Naive thymus-derived CD4-positive, alpha-beta T cell (primary cell): ENCODE results near the gene TCF7L1. TPM values are rescaled to one million over a fixed set of nuclear protein-coding genes. Genes with fewer than 3 reads are reported as not detected.

Experiments
- ATAC-seq: fragments of 150-1000 bp; cut with Tn5 transposase; 2 replicates; pipeline ENCODE4 v1.10.0; 2021; ENCODE audit warnings: mild to moderate bottlenecking, moderate library complexity
- CTCF ChIA-PET: fragments of 350-600 bp; sonication (Branson Sonifier 250); formaldehyde crosslinking; loops from one replicate; lab custom pipeline; 2021; ENCODE audit warnings: antibody characterized with exemption; lab: Charles Lee
- POLR2A ChIA-PET: fragments of 350-600 bp; sonication (Branson Sonifier 250); formaldehyde crosslinking; loops from one replicate; lab custom pipeline; 2021; ENCODE audit warnings: antibody characterized with exemption, inconsistent platforms; lab: Charles Lee
- DNase-seq, 9 donors: peaks; one replicate each; pipeline versions ENCODE4 v3.0.0 to v3.0.0-alpha.2; 2020 to 2022; ENCODE audit warnings: mixed read lengths in 1 of 9
- H3K27ac ChIP-seq: one replicate; pipeline ENCODE4 v1.7.0; 2013; ENCODE audit warnings: mild to moderate bottlenecking, low read depth, low read length, moderate library complexity
- H3K27me3 ChIP-seq, 2 donors: one replicate each; pipeline ENCODE4 v1.7.0; 2013; ENCODE audit warnings: low read length in 2 of 2, mild to moderate bottlenecking in 2 of 2, moderate library complexity in 2 of 2; ENCODE audit not compliant: control insufficient read depth in 2 of 2, insufficient read depth in 2 of 2
- H3K36me3 ChIP-seq, 3 experiments: 1 replicate in 2 of 3; 2 replicates in 1 of 3; pipeline ENCODE4 v1.7.0; 2013; ENCODE audit warnings: low read length in 3 of 3, mild to moderate bottlenecking in 3 of 3, moderate library complexity in 1 of 3; ENCODE audit not compliant: insufficient read depth in 3 of 3, control insufficient read depth in 2 of 3
- H3K4me1 ChIP-seq, 2 donors: one replicate each; pipeline ENCODE4 v1.7.0; 2013; ENCODE audit warnings: low read length in 2 of 2, mild to moderate bottlenecking in 2 of 2, moderate library complexity in 1 of 2; ENCODE audit not compliant: control insufficient read depth in 2 of 2, insufficient read depth in 2 of 2
- H3K4me3 ChIP-seq: 2 replicates; pipeline ENCODE4 v1.7.0; 2013; ENCODE audit warnings: mild to moderate bottlenecking, low read length
- H3K9me3 ChIP-seq, 3 experiments: 1 replicate in 2 of 3; 2 replicates in 1 of 3; pipeline ENCODE4 v1.7.0; 2013; ENCODE audit warnings: low read length in 3 of 3; ENCODE audit not compliant: control insufficient read depth in 2 of 3
- H3K27ac Mint-ChIP-seq, 9 donors: one replicate each; pipeline ENCODE4 v1.8.0; 2020 to 2022; ENCODE audit warnings: mixed read lengths in 9 of 9, mild to moderate bottlenecking in 8 of 9, moderate library complexity in 5 of 9, inconsistent platforms in 2 of 9
- H3K27me3 Mint-ChIP-seq, 5 donors: one replicate each; pipeline ENCODE4 v1.8.0; 2021 to 2022; ENCODE audit warnings: mixed read lengths in 5 of 5, mild to moderate bottlenecking in 1 of 5
- H3K36me3 Mint-ChIP-seq, 5 donors: one replicate each; pipeline ENCODE4 v1.8.0; 2020 to 2022; ENCODE audit warnings: mixed read lengths in 5 of 5, mild to moderate bottlenecking in 3 of 5, inconsistent platforms in 1 of 5
- H3K4me1 Mint-ChIP-seq, 7 donors: one replicate each; pipeline ENCODE4 v1.8.0; 2020 to 2022; ENCODE audit warnings: mixed read lengths in 7 of 7, mild to moderate bottlenecking in 3 of 7, inconsistent platforms in 1 of 7
- H3K4me3 Mint-ChIP-seq, 10 donors: one replicate each; pipeline ENCODE4 v1.8.0; 2020 to 2022; ENCODE audit warnings: mild to moderate bottlenecking in 10 of 10, mixed read lengths in 10 of 10, moderate library complexity in 6 of 10, inconsistent platforms in 2 of 10
- H3K9me3 Mint-ChIP-seq, 11 donors: one replicate each; pipeline ENCODE4 v1.8.0; 2020 to 2022; ENCODE audit warnings: mixed read lengths in 11 of 11, mild to moderate bottlenecking in 4 of 11, inconsistent platforms in 1 of 11, moderate library complexity in 1 of 11
- intact Hi-C, 2 donors: fragments of 100-400 bp; cut with micrococcal nuclease; formaldehyde crosslinking; loops; one replicate each; pipeline ENCODE4 v1.15.1; 2023
- polyA plus RNA-seq, 2 donors: library from polyadenylated mRNA; unstranded; fragments of 300-500 nt; fragmentation: Illumina TruSeq; gene quantifications; one replicate each; pipeline ENCODE4 v1.2.3, GENCODE V29; 2021
- total RNA-seq, 6 experiments: library from RNA in 5 of 6; stranded (reverse) in 5 of 6; gene quantifications; 1 replicate in 5 of 6; 2 replicates in 1 of 6; pipeline ENCODE4 v1.2.3 and lab custom pipeline; 2021 to 2026

TCF7L1 gene
- total and polyA plus RNA-seq, 7 experiments from 2014 or later: 0.08 to 0.16 TPM; not detected in 5

DNA sequence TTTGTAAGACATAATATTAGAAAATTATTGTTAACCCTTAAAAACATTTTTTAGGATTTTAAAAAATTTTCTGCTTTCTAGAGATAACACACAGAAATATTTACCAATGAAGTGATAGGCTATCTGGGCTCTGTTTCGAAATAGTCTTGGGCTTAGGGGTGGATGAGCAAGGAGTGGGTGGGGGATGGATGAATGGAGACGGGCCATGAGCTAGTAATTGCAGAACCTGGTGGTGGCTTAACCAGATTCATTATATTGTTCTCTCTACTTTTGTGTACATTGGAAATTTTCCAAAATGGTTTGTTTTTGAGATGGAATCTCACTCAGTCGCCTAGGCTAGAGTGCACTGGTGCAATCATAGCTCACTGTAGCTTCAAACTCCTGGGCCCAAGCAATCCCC is 89.6 kb downstream of the TCF7L1 start:
- no peak overlapping the region for H3K4me3 Mint-ChIP-seq
- DNase-seq (no peak), ATAC-seq (no peak)
- Histone ChIP-seq H3K4me1 (no peaks in the 10 kb centered on the region), H3K36me3 (no peaks in the 10 kb centered on the region), H3K9me3 (no peaks in the 10 kb centered on the region), H3K4me3 (no peak overlapping the region), H3K27me3 (no peaks in the 10 kb centered on the region), H3K27ac (no peak overlapping the region)
- intact Hi-C loops: no loop called here
- POLR2A ChIA-PET: no interaction called here
- H3K27ac Mint-ChIP-seq: no peak overlapping the region
- peaks cover 12 to 38% (median 20%) of the 10 kb centered on the region in 5 donors for H3K27me3 Mint-ChIP-seq
- CTCF ChIA-PET: no interaction called here
- H3K4me1 Mint-ChIP-seq: no peaks in the 10 kb centered on the region
- peaks cover 0 to 4% (median 0%) of the 10 kb centered on the region in 11 donors for H3K9me3 Mint-ChIP-seq
- H3K36me3 Mint-ChIP-seq: no peaks in the 10 kb centered on the region

- Mint-ChIP-seq H3K9me3 (peaks cover 0 to 2% (median 0%) of the 10 kb centered on the region in 11 donors), H3K27me3 (peaks cover 16 to 34% (median 25%) of the 10 kb centered on the region in 5 donors), H3K4me3 (no peak overlapping the region), H3K27ac (no peak overlapping the region), H3K36me3 (no peaks in the 10 kb centered on the region), H3K4me1 (no peaks in the 10 kb centered on the region)
- ATAC-seq (no peak), DNase-seq (no peak)
- H3K4me3 ChIP-seq: no peak overlapping the region
- H3K27ac ChIP-seq: no peak overlapping the region
- CTCF ChIA-PET: no interaction called here
- H3K27me3 ChIP-seq: no peaks in the 10 kb centered on the region
- intact Hi-C loops: no loop called here
- no peaks in the 10 kb centered on the region for H3K4me1 ChIP-seq
- POLR2A ChIA-PET: no interaction called here
- no peaks in the 10 kb centered on the region for H3K9me3 ChIP-seq
- no peaks in the 10 kb centered on the region for H3K36me3 ChIP-seq
Observed at GRCh38 chr2:85226783-85227182, 93.6 kb downstream of the TCF7L1 start.

GRCh38 chr2:85230679-85231467 is 97.7 kb downstream of the TCF7L1 start:
- ChIA-PET CTCF (no interaction called here), POLR2A (no interaction called here)
- DNase-seq (no peak), ATAC-seq (no peak)
- H3K36me3 Mint-ChIP-seq: no peaks in the 10 kb centered on the region
- intact Hi-C loops: no loop called here
- H3K4me3 ChIP-seq: no peak overlapping the region
- H3K4me1 ChIP-seq: no peaks in the 10 kb centered on the region
- no peaks in the 10 kb centered on the region for H3K9me3 Mint-ChIP-seq
- no peak overlapping the region for H3K27ac Mint-ChIP-seq
- H3K9me3 ChIP-seq: no peaks in the 10 kb centered on the region
- H3K36me3 ChIP-seq: no peaks in the 10 kb centered on the region
- no peaks in the 10 kb centered on the region for H3K27me3 ChIP-seq
- H3K4me3 Mint-ChIP-seq: no peak overlapping the region
- peaks cover 12 to 33% (median 19%) of the 10 kb centered on the region in 5 donors for H3K27me3 Mint-ChIP-seq
- no peak overlapping the region for H3K27ac ChIP-seq
- H3K4me1 Mint-ChIP-seq: no peaks in the 10 kb centered on the region

DNA sequence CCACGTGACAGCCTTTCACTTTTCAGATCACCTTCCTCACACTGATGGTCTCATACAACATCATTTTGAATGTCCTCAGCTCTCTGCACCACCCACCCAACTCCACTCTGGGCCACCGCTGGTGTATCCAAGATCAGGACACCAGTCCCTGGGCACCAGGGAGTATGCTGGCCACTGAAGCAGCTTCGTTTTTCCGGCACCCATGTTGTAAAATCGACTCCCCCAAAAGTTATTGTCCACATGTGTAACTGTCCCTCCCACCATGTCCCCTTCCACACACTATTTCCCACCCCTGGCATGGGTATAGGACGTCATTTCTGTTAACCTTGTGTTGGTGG is 98.2 kb downstream of the TCF7L1 start:
- ChIA-PET CTCF (no interaction called here), POLR2A (interaction anchor here (0.5 kb wide), 1 partner anchor 596 kb away, joined by 3 read pairs; no protein-coding TSS in a partner anchor)
- intact Hi-C loops: no loop called here
- no peak overlapping the region for H3K27ac ChIP-seq
- ATAC-seq (no peak), DNase-seq (no peak)
- Mint-ChIP-seq H3K4me3 (no peak overlapping the region), H3K27me3 (peaks cover 8 to 31% (median 19%) of the 10 kb centered on the region in 5 donors), H3K9me3 (peaks cover 0 to under 1% (median 0%) of the 10 kb centered on the region in 11 donors), H3K36me3 (no peaks in the 10 kb centered on the region), H3K27ac (no peak overlapping the region), H3K4me1 (no peaks in the 10 kb centered on the region)
- no peaks in the 10 kb centered on the region for H3K27me3 ChIP-seq
- H3K36me3 ChIP-seq: no peaks in the 10 kb centered on the region
- H3K9me3 ChIP-seq: no peaks in the 10 kb centered on the region
- no peak overlapping the region for H3K4me3 ChIP-seq
- no peaks in the 10 kb centered on the region for H3K4me1 ChIP-seq

- H3K27ac Mint-ChIP-seq: no peak overlapping the region
- intact Hi-C loops: no loop called here
Observed at GRCh38 chr2:85231952-85232351, 98.8 kb downstream of the TCF7L1 start.

GRCh38 chr2:85234868-85235267 is 101.7 kb downstream of the TCF7L1 start:
- ATAC-seq: no peak
- no peak overlapping the region for H3K27ac Mint-ChIP-seq
- ChIA-PET POLR2A (no interaction called here), CTCF (no interaction called here)
- peaks cover 8 to 36% (median 29%) of the 10 kb centered on the region in 5 donors for H3K27me3 Mint-ChIP-seq
- H3K4me3 Mint-ChIP-seq: no peak overlapping the region
- Histone ChIP-seq H3K9me3 (no peaks in the 10 kb centered on the region), H3K27ac (no peak overlapping the region), H3K4me1 (no peaks in the 10 kb centered on the region), H3K4me3 (no peak overlapping the region), H3K27me3 (no peaks in the 10 kb centered on the region), H3K36me3 (no peaks in the 10 kb centered on the region)
- H3K4me1 Mint-ChIP-seq: peaks cover 0 to under 1% (median 0%) of the 10 kb centered on the region in 7 donors
- H3K36me3 Mint-ChIP-seq: no peaks in the 10 kb centered on the region
- intact Hi-C loops: no loop called here
- no peak for DNase-seq
- H3K9me3 Mint-ChIP-seq: peaks cover 0 to 2% (median 0%) of the 10 kb centered on the region in 11 donors

More at GRCh38 chr2:85231952-85232351, 98.8 kb downstream of the TCF7L1 start:
- no peaks in the 10 kb centered on the region for H3K9me3 ChIP-seq
- Mint-ChIP-seq H3K9me3 (peaks cover 0 to 2% (median 0%) of the 10 kb centered on the region in 11 donors), H3K4me3 (no peak overlapping the region), H3K27me3 (peaks cover 3 to 27% (median 16%) of the 10 kb centered on the region in 5 donors), H3K36me3 (no peaks in the 10 kb centered on the region), H3K4me1 (no peaks in the 10 kb centered on the region)
- ChIA-PET POLR2A (interaction anchor here (0.5 kb wide), 1 partner anchor 595 kb away, joined by 3 read pairs; no protein-coding TSS in a partner anchor), CTCF (no interaction called here)
- no peaks in the 10 kb centered on the region for H3K36me3 ChIP-seq
- H3K27ac ChIP-seq: no peak overlapping the region
- no peak overlapping the region for H3K4me3 ChIP-seq
- no peaks in the 10 kb centered on the region for H3K4me1 ChIP-seq
- ATAC-seq (no peak), DNase-seq (no peak)
- H3K27me3 ChIP-seq: no peaks in the 10 kb centered on the region

DNA sequence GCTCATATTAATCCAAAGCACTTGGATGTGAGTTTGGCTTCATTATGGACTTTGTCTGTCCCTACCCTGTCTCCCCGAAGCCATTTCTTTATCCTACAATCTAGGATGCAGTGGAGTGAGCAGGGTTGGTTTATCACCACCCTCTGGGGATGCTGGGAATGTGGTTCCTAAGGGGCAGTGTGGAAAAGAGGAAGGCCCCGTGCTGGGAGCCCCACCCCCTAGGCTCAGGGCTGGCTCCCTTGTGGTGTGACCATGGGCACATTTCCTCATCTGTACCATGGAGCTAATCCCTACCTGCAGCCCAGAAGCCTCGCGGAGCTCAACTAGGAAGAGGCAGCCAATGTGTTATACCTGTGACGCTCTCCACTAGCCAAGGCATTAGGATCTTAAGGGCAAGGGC is 102.1 kb downstream of the TCF7L1 start:
- DNase-seq (no peak), ATAC-seq (no peak)
- H3K9me3 ChIP-seq: no peaks in the 10 kb centered on the region
- Mint-ChIP-seq H3K27ac (no peak overlapping the region), H3K36me3 (no peaks in the 10 kb centered on the region), H3K4me1 (peaks cover 0 to 5% (median 4%) of the 10 kb centered on the region in 7 donors), H3K9me3 (peaks cover 0 to 2% (median 0%) of the 10 kb centered on the region in 11 donors), H3K4me3 (no peak overlapping the region), H3K27me3 (peaks cover 8 to 36% (median 29%) of the 10 kb centered on the region in 5 donors)
- no peaks in the 10 kb centered on the region for H3K4me1 ChIP-seq
- H3K4me3 ChIP-seq: no peak overlapping the region
- ChIA-PET POLR2A (no interaction called here), CTCF (no interaction called here)
- no peaks in the 10 kb centered on the region for H3K27me3 ChIP-seq
- H3K27ac ChIP-seq: no peak overlapping the region
- no peaks in the 10 kb centered on the region for H3K36me3 ChIP-seq
- intact Hi-C loops: no loop called here
